Panc1 (cell line): ENCODE measurements around the gene PLCL1. TPM values are rescaled to one million over a fixed set of nuclear protein-coding genes. Genes with fewer than 3 reads are reported as not detected.

Experiments used
- ATAC-seq: fragments of 200-7000 bp; cut with Tn5 transposase; 2 replicates; pipeline ENCODE4 v1.9.1; 2020; ENCODE audit warnings: mild to moderate bottlenecking, moderate library complexity
- BruUV-seq: library from RNA; stranded (reverse); fragments of 400-500 nt; replicated peaks from 2 replicates; lab custom pipeline; 2021; lab: Mats Ljungman, UMichigan
- CTCF ChIA-PET: fragments of 300-600 bp; sonication (Branson Sonifier 250); formaldehyde crosslinking; loops from one replicate; lab custom pipeline; 2022; ENCODE audit warnings: antibody characterized with exemption; lab: Charles Lee
- POLR2A ChIA-PET: fragments of 300-600 bp; sonication (Branson Sonifier 250); formaldehyde crosslinking; loops from one replicate; lab custom pipeline; 2022; ENCODE audit warnings: antibody characterized with exemption; lab: Charles Lee
- DNase-seq: peaks from one replicate; pipeline ENCODE4 v3.0.0-alpha.2; 2010; ENCODE audit warnings: low read depth, low spot score
- H3K27ac ChIP-seq: 2 replicates; pipeline ENCODE4 v1.5.1; 2011; ENCODE audit warnings: mild to moderate bottlenecking, low read length, inconsistent platforms
- H3K27me3 ChIP-seq: fragments of 200-500 bp; sonication (Bioruptor generic); 2 replicates; pipeline ENCODE4 v1.6.0; 2014; ENCODE audit warnings: low read length, inconsistent platforms; ENCODE audit not compliant: control insufficient read depth, insufficient read depth
- H3K36me3 ChIP-seq: fragments of 200-500 bp; sonication (Bioruptor generic); 2 replicates; pipeline ENCODE4 v1.5.1; 2014; ENCODE audit warnings: inconsistent platforms, mild to moderate bottlenecking, low read length, moderate library complexity; ENCODE audit not compliant: control insufficient read depth, insufficient read depth
- H3K4me1 ChIP-seq: 2 replicates; pipeline ENCODE4 v1.5.1; 2011; ENCODE audit warnings: inconsistent platforms, mild to moderate bottlenecking, low read length, moderate library complexity; ENCODE audit not compliant: control insufficient read depth, insufficient read depth
- H3K4me3 ChIP-seq, 2 experiments: 2 replicates each; pipeline ENCODE4 v1.5.1; 2011 to 2012; ENCODE audit warnings: low read depth in 2 of 2, low read length in 2 of 2, mild to moderate bottlenecking in 2 of 2, inconsistent platforms in 1 of 2, moderate library complexity in 1 of 2
- H3K9me3 ChIP-seq: fragments of 200-500 bp; sonication (Bioruptor generic); 2 replicates; pipeline ENCODE4 v1.5.1; 2014; ENCODE audit warnings: low read depth, mild to moderate bottlenecking, inconsistent platforms, low read length, moderate library complexity; ENCODE audit not compliant: control insufficient read depth, insufficient read depth
- POLR2AphosphoS5 ChIP-seq: IDR thresholded peaks from 2 replicates; pipeline ENCODE4 v1.6.1; 2012; ENCODE audit warnings: mild to moderate bottlenecking, low read depth, low read length, moderate library complexity
- REST ChIP-seq, 2 experiments: IDR thresholded peaks; 2 replicates each; pipeline ENCODE4 v1.6.1; 2011 to 2012; ENCODE audit warnings: low read depth in 2 of 2, control low read depth in 1 of 2, low read length in 1 of 2, mild to moderate bottlenecking in 1 of 2, moderate library complexity in 1 of 2; ENCODE audit not compliant: insufficient read depth in 1 of 2
- SIN3A ChIP-seq: IDR thresholded peaks from 2 replicates; pipeline ENCODE4 v1.6.1; 2012; ENCODE audit warnings: low read depth, mild to moderate bottlenecking, low read length, moderate library complexity, borderline replicate concordance; ENCODE audit not compliant: insufficient read depth
- TCF7L2 ChIP-seq: IDR thresholded peaks from 2 replicates; pipeline ENCODE4 v1.6.1; 2011; ENCODE audit warnings: mild to moderate bottlenecking, low read depth, low read length, inconsistent platforms
- in situ Hi-C: cut with HindIII; loops from 2 replicates; pipeline ENCODE4 v1.10.0; 2016; ENCODE audit warnings: low sequenced_read_pairs, low pct_unique_long_range_greater_than_20kb
- intact Hi-C: fragments of 100-400 bp; cut with micrococcal nuclease; formaldehyde crosslinking; loops from one replicate; pipeline ENCODE4 v1.10.0; 2022; ENCODE audit not compliant: unreplicated experiment
- total RNA-seq: library from RNA; stranded (reverse); gene quantifications from one replicate; pipeline ENCODE4 v1.2.1, GENCODE V29; 2021; ENCODE audit not compliant: unreplicated experiment
- TF ChIP-seq, protein P1 (sequence below): fragments of 450-650 bp; IDR thresholded peaks from 2 replicates; pipeline ENCODE4 v1.5.1; 2017; ENCODE audit warnings: mild to moderate bottlenecking

The PLCL1 gene
- total RNA-seq, 1 experiment from 2014 or later: not detected

- CTCF ChIA-PET: no interaction called here
- no peak for TF ChIP-seq REST (IDR thresholded peaks at IDR 0.05; ENCODE audit: insufficient read depth in 1 of 2, low read depth in 2 of 2, low read length in 1 of 2)
- TF ChIP-seq SIN3A: no peak
- TF ChIP-seq, protein P1, sequence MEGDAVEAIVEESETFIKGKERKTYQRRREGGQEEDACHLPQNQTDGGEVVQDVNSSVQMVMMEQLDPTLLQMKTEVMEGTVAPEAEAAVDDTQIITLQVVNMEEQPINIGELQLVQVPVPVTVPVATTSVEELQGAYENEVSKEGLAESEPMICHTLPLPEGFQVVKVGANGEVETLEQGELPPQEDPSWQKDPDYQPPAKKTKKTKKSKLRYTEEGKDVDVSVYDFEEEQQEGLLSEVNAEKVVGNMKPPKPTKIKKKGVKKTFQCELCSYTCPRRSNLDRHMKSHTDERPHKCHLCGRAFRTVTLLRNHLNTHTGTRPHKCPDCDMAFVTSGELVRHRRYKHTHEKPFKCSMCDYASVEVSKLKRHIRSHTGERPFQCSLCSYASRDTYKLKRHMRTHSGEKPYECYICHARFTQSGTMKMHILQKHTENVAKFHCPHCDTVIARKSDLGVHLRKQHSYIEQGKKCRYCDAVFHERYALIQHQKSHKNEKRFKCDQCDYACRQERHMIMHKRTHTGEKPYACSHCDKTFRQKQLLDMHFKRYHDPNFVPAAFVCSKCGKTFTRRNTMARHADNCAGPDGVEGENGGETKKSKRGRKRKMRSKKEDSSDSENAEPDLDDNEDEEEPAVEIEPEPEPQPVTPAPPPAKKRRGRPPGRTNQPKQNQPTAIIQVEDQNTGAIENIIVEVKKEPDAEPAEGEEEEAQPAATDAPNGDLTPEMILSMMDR: no peak
- no peak for TF ChIP-seq POLR2AphosphoS5
- no peak for TF ChIP-seq TCF7L2
- H3K27me3 ChIP-seq: no peaks in the 10 kb centered on the region
- H3K27ac ChIP-seq: no peak overlapping the region
- no peak for ATAC-seq
- no TSS peak for BruUV-seq
- H3K9me3 ChIP-seq: no peaks in the 10 kb centered on the region
- no peaks in the 10 kb centered on the region for H3K4me1 ChIP-seq
- no peak for DNase-seq
- POLR2A ChIA-PET: no interaction called here
- in situ Hi-C loops: no loop called here
- intact Hi-C loops: no loop called here
- H3K36me3 ChIP-seq: no peaks in the 10 kb centered on the region
- no peak overlapping the region for H3K4me3 ChIP-seq
Observed at GRCh38 chr2:197884252-197884651, 79.9 kb downstream of the PLCL1 start.

DNA sequence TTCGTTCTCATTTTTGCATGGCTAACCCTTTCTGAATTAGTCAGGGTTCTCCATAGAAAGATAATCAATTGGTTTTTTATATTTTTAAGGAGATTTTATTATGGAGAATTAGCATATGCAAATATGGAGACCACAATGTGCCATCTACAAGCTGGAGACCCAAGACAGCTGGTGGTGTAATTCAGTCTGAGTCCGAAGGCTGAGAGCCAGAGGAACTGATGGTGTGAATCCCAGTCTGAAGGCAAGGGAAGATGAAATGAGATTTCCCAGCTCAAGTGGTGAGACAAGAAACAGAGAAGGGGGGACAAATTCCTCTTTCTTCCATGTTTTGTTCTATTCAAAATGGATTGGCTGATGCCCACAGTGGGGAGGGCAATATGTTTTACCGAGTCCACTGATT lies 80.7 kb downstream of the PLCL1 start:
- no peak for DNase-seq
- CTCF ChIA-PET: no interaction called here
- no TSS peak for BruUV-seq

More for the DNA sequence above, 80.7 kb downstream of the PLCL1 start:
- POLR2A ChIA-PET: no interaction called here
- in situ Hi-C loops: no loop called here
- no peaks in the 10 kb centered on the region for H3K36me3 ChIP-seq
- no peaks in the 10 kb centered on the region for H3K4me1 ChIP-seq
- no peaks in the 10 kb centered on the region for H3K27me3 ChIP-seq
- H3K27ac ChIP-seq: no peak overlapping the region
- TF ChIP-seq POLR2AphosphoS5 (no peak), REST (IDR thresholded peaks at IDR 0.05; ENCODE audit: insufficient read depth in 1 of 2, low read depth in 2 of 2, low read length in 1 of 2) (no peak), TCF7L2 (no peak), SIN3A (no peak)
- TF ChIP-seq, protein P1: no peak
- intact Hi-C loops: no loop called here
- no peak for ATAC-seq
- no peaks in the 10 kb centered on the region for H3K9me3 ChIP-seq
- H3K4me3 ChIP-seq: no peak overlapping the region
